ENCODE measurements around the gene CLEC14A. TPM values are rescaled to one million over a fixed set of nuclear protein-coding genes. Genes with fewer than 3 reads are reported as not detected.

CLEC14A gene
- total and polyA plus RNA-seq, 7 experiments from 2014 or later, result not detected

DNA sequence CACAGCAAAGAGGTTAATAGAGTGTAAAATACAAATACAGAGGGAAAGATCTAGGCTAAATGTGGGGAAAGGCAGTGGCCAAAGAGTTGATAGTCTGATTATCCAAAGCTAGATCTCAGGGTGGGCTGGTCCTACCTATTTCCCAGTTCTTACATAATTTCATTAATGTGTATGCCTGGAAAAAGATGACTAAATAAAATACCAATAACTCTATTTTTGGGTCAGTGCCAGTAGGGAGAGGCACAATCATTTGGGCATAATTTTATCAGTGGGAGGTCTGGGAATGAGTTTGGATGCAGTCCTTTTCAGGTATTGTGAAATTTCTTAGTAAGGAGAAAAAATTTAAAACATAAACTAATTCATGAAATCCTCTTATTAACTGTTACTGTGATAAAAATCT lies 30.6 kb upstream of the CLEC14A start:
- H3K27me3 ChIP-seq (ENCODE audit: control insufficient read depth in 2 of 2, insufficient read depth in 2 of 2, low read length in 2 of 2), result peaks cover 0 to 5% of the 10 kb centered on the region in 2 donors
- H3K4me1 ChIP-seq (ENCODE audit: control insufficient read depth in 2 of 2, insufficient read depth in 2 of 2, low read length in 2 of 2), result no peaks in the 10 kb centered on the region
- no peak overlapping the region for H3K4me3 ChIP-seq (ENCODE audit: low read length)
- no peak overlapping the region for H3K27ac ChIP-seq (ENCODE audit: low read depth, low read length)
- POLR2A ChIA-PET, result no interaction called here
- Mint-ChIP-seq H3K4me1 (no peaks in the 10 kb centered on the region), H3K9me3 (peaks cover 0 to 14% (median 0%) of the 10 kb centered on the region in 11 donors), H3K27ac (no peak overlapping the region), H3K4me3 (no peak overlapping the region), H3K27me3 (peaks cover 0 to 33% (median 13%) of the 10 kb centered on the region in 5 donors), H3K36me3 (no peaks in the 10 kb centered on the region)
- DNase-seq (no peak), ATAC-seq (no peak)
- H3K9me3 ChIP-seq (ENCODE audit: control insufficient read depth in 2 of 3, low read length in 3 of 3), result no peaks in the 10 kb centered on the region
- H3K36me3 ChIP-seq (ENCODE audit: control insufficient read depth in 2 of 3, insufficient read depth in 3 of 3, low read length in 3 of 3), result no peaks in the 10 kb centered on the region
- CTCF ChIA-PET, result no interaction called here
- intact Hi-C loops (cut with micrococcal nuclease), result no loop called here

DNA sequence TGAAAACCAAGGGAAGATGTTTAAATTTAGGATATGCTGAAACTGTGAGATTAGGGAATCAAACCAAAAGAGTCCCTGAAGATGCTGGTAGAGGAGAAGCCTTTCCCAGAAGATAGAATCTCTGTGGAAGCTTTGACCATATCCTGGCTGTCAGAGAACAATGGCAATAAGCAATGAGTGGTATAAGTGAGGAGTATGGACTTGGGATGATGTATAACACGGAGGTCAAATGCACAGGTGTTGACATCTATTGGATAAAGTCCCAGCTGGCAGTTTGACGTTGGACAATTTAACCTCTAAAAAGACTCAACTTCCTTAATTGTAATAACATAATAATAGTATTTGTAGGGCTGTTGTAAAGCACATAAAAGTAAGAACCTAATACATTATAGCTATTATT lies 30.1 kb upstream of the CLEC14A start:
- H3K27me3 ChIP-seq (ENCODE audit: control insufficient read depth in 2 of 2, insufficient read depth in 2 of 2, low read length in 2 of 2), result peaks cover 0 to 5% of the 10 kb centered on the region in 2 donors
- ATAC-seq (no peak), DNase-seq (no peak)
- no peak overlapping the region for H3K27ac Mint-ChIP-seq
- no peak overlapping the region for H3K4me3 Mint-ChIP-seq
- no peaks in the 10 kb centered on the region for H3K4me1 ChIP-seq (ENCODE audit: control insufficient read depth in 2 of 2, insufficient read depth in 2 of 2, low read length in 2 of 2)
- no peaks in the 10 kb centered on the region for H3K36me3 ChIP-seq (ENCODE audit: control insufficient read depth in 2 of 3, insufficient read depth in 3 of 3, low read length in 3 of 3)
- no peak overlapping the region for H3K4me3 ChIP-seq (ENCODE audit: low read length)
- H3K27me3 Mint-ChIP-seq, result peaks cover 0 to 36% (median 13%) of the 10 kb centered on the region in 5 donors
- ChIA-PET POLR2A (no interaction called here), CTCF (no interaction called here)
- H3K9me3 Mint-ChIP-seq, result peaks cover 0 to 14% (median 0%) of the 10 kb centered on the region in 11 donors
- H3K4me1 Mint-ChIP-seq, result no peaks in the 10 kb centered on the region
- H3K9me3 ChIP-seq (ENCODE audit: control insufficient read depth in 2 of 3, low read length in 3 of 3), result no peaks in the 10 kb centered on the region
- intact Hi-C loops (cut with micrococcal nuclease), result no loop called here
- H3K36me3 Mint-ChIP-seq, result no peaks in the 10 kb centered on the region
- no peak overlapping the region for H3K27ac ChIP-seq (ENCODE audit: low read depth, low read length)

DNA sequence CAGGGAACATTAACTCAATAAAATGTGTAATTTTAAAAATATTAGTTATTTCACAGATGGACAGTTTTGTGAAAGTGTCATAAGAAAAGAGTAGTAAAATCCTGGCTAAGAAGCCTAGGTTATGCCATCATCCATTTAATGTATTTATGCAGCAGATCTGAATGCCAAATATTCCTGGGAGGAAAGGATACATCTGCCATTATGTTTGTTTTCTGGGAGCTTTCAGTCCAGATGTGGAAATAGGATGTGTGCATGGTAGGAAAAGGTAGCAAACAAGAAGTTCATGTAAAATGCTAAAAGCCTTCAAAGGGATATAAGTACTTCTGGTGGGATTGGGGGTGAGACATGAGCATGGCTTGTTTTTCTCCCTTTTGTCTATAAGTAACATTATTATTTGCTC lies 27.0 kb upstream of the CLEC14A start:
- peaks cover 0 to 14% (median 0%) of the 10 kb centered on the region in 11 donors for H3K9me3 Mint-ChIP-seq
- CTCF ChIA-PET, result no interaction called here
- H3K4me1 Mint-ChIP-seq, result no peaks in the 10 kb centered on the region
- ATAC-seq, result no peak
- no peak overlapping the region for H3K27ac ChIP-seq (ENCODE audit: low read depth, low read length)
- no peak for DNase-seq
- H3K9me3 ChIP-seq (ENCODE audit: control insufficient read depth in 2 of 3, low read length in 3 of 3), result no peaks in the 10 kb centered on the region
- H3K4me3 Mint-ChIP-seq, result no peak overlapping the region
- no peaks in the 10 kb centered on the region for H3K4me1 ChIP-seq (ENCODE audit: control insufficient read depth in 2 of 2, insufficient read depth in 2 of 2, low read length in 2 of 2)
- no peak overlapping the region for H3K27ac Mint-ChIP-seq
- POLR2A ChIA-PET, result no interaction called here
- peaks cover 0 to 48% (median 13%) of the 10 kb centered on the region in 5 donors for H3K27me3 Mint-ChIP-seq
- peaks cover 0 to 5% of the 10 kb centered on the region in 2 donors for H3K27me3 ChIP-seq (ENCODE audit: control insufficient read depth in 2 of 2, insufficient read depth in 2 of 2, low read length in 2 of 2)
- H3K4me3 ChIP-seq (ENCODE audit: low read length), result no peak overlapping the region
- H3K36me3 ChIP-seq (ENCODE audit: control insufficient read depth in 2 of 3, insufficient read depth in 3 of 3, low read length in 3 of 3), result no peaks in the 10 kb centered on the region
- intact Hi-C loops (cut with micrococcal nuclease), result no loop called here
- H3K36me3 Mint-ChIP-seq, result no peaks in the 10 kb centered on the region

DNA sequence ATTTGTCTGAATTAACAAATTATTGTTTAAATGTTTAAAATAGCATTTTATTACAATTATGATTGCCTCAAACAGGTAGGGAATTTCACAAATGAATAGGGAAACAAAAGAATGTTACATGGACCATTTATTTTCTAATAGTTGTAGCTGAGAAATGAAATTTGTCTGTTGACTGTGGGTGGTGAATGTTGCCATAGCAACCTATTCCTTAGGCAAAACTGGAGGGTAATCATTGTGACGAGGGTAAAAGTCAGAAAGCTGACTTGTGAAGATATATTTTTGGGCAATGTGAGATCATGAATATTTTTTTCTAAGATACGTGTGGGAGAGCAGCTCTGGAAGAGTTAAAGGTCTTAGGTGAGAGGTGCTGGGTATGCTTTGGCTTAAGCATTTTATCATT lies 24.2 kb upstream of the CLEC14A start:
- ATAC-seq (no peak), DNase-seq (no peak)
- H3K36me3 Mint-ChIP-seq, result no peaks in the 10 kb centered on the region
- H3K4me1 Mint-ChIP-seq, result no peaks in the 10 kb centered on the region
- POLR2A ChIA-PET, result no interaction called here
- Histone ChIP-seq H3K4me1 (ENCODE audit: control insufficient read depth in 2 of 2, insufficient read depth in 2 of 2, low read length in 2 of 2) (no peaks in the 10 kb centered on the region), H3K4me3 (ENCODE audit: low read length) (no peak overlapping the region), H3K27me3 (ENCODE audit: control insufficient read depth in 2 of 2, insufficient read depth in 2 of 2, low read length in 2 of 2) (peaks cover 0 to 5% of the 10 kb centered on the region in 2 donors), H3K36me3 (ENCODE audit: control insufficient read depth in 2 of 3, insufficient read depth in 3 of 3, low read length in 3 of 3) (no peaks in the 10 kb centered on the region), H3K9me3 (ENCODE audit: control insufficient read depth in 2 of 3, low read length in 3 of 3) (no peaks in the 10 kb centered on the region), H3K27ac (ENCODE audit: low read depth, low read length) (no peak overlapping the region)
- H3K27me3 Mint-ChIP-seq, result peaks cover 0 to 34% (median 8%) of the 10 kb centered on the region in 5 donors
- CTCF ChIA-PET, result no interaction called here
- intact Hi-C loops (cut with micrococcal nuclease), result no loop called here
- no peak overlapping the region for H3K27ac Mint-ChIP-seq
- H3K4me3 Mint-ChIP-seq, result no peak overlapping the region
- peaks cover 0 to 8% (median 0%) of the 10 kb centered on the region in 11 donors for H3K9me3 Mint-ChIP-seq

DNA sequence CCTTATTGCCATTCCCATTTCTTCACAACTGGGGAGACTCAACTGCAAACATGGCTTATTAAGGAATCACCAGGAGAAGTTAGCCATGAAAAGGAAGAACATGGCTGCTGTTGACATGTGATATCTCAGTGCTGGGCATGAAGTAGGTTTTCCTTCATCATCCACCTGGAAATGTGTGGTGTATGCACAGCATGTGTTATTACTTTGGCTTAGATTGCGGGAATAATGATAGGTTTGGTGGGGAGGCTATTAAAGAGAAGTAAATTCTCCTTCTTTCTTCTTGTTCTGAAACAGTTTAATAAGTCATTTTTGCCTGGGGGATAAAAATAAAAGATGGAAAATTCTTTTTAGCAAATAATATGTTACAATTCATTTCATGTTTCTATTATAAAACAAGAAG lies 23.7 kb upstream of the CLEC14A start:
- Mint-ChIP-seq H3K27ac (no peak overlapping the region), H3K4me3 (no peak overlapping the region), H3K9me3 (peaks cover 0 to 8% (median 0%) of the 10 kb centered on the region in 11 donors), H3K4me1 (no peaks in the 10 kb centered on the region), H3K36me3 (no peaks in the 10 kb centered on the region), H3K27me3 (peaks cover 0 to 31% (median 7%) of the 10 kb centered on the region in 5 donors)
- Histone ChIP-seq H3K27ac (ENCODE audit: low read depth, low read length) (no peak overlapping the region), H3K4me3 (ENCODE audit: low read length) (no peak overlapping the region), H3K27me3 (ENCODE audit: control insufficient read depth in 2 of 2, insufficient read depth in 2 of 2, low read length in 2 of 2) (peaks cover 0 to 5% of the 10 kb centered on the region in 2 donors), H3K4me1 (ENCODE audit: control insufficient read depth in 2 of 2, insufficient read depth in 2 of 2, low read length in 2 of 2) (no peaks in the 10 kb centered on the region), H3K36me3 (ENCODE audit: control insufficient read depth in 2 of 3, insufficient read depth in 3 of 3, low read length in 3 of 3) (no peaks in the 10 kb centered on the region), H3K9me3 (ENCODE audit: control insufficient read depth in 2 of 3, low read length in 3 of 3) (no peaks in the 10 kb centered on the region)
- DNase-seq (no peak), ATAC-seq (no peak)
- ChIA-PET CTCF (no interaction called here), POLR2A (no interaction called here)
- intact Hi-C loops (cut with micrococcal nuclease), result no loop called here

DNA sequence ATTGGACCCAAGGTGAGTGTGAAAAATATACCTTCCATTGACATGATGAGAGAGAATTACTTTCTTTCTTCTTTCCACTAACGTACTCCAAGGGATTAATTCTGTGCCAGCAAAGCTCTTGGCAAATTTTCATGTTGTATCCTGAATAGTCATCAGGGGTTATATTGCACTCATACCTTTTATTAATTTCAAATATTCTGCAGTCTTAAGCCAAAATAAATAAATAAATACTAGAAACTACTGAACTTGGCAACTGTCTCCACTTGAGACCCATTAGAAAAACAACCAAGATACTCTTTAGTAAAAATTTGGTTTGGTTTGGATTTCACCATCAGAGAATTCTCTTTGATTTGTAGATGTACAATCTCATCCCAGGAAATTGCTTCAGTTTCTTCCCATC lies 22.1 kb upstream of the CLEC14A start:
- POLR2A ChIA-PET, result no interaction called here
- Mint-ChIP-seq H3K36me3 (no peaks in the 10 kb centered on the region), H3K4me1 (no peaks in the 10 kb centered on the region), H3K9me3 (peaks cover 0 to 2% (median 0%) of the 10 kb centered on the region in 11 donors), H3K27me3 (peaks cover 0 to 23% (median 6%) of the 10 kb centered on the region in 5 donors), H3K27ac (no peak overlapping the region), H3K4me3 (no peak overlapping the region)
- no peak overlapping the region for H3K4me3 ChIP-seq (ENCODE audit: low read length)
- H3K27ac ChIP-seq (ENCODE audit: low read depth, low read length), result no peak overlapping the region
- H3K9me3 ChIP-seq (ENCODE audit: control insufficient read depth in 2 of 3, low read length in 3 of 3), result no peaks in the 10 kb centered on the region
- ATAC-seq (no peak), DNase-seq (no peak)
- CTCF ChIA-PET, result no interaction called here
- H3K36me3 ChIP-seq (ENCODE audit: control insufficient read depth in 2 of 3, insufficient read depth in 3 of 3, low read length in 3 of 3), result no peaks in the 10 kb centered on the region
- H3K27me3 ChIP-seq (ENCODE audit: control insufficient read depth in 2 of 2, insufficient read depth in 2 of 2, low read length in 2 of 2), result peaks cover 0 to 5% of the 10 kb centered on the region in 2 donors
- intact Hi-C loops (cut with micrococcal nuclease), result no loop called here
- no peaks in the 10 kb centered on the region for H3K4me1 ChIP-seq (ENCODE audit: control insufficient read depth in 2 of 2, insufficient read depth in 2 of 2, low read length in 2 of 2)

GRCh38 chr14:38262844-38263243 lies 7.0 kb upstream of the CLEC14A start:
- intact Hi-C loops (cut with micrococcal nuclease), result no loop called here
- Mint-ChIP-seq H3K9me3 (peaks cover 5 to 41% (median 17%) of the 10 kb centered on the region in 11 donors), H3K4me1 (no peaks in the 10 kb centered on the region), H3K36me3 (peaks cover 0 to 4% (median 0%) of the 10 kb centered on the region in 5 donors), H3K27ac (no peak overlapping the region), H3K4me3 (no peak overlapping the region), H3K27me3 (peaks cover 3 to 38% (median 25%) of the 10 kb centered on the region in 5 donors)
- ATAC-seq, result no peak
- Histone ChIP-seq H3K27ac (ENCODE audit: low read depth, low read length) (no peak overlapping the region), H3K36me3 (ENCODE audit: control insufficient read depth in 2 of 3, insufficient read depth in 3 of 3, low read length in 3 of 3) (no peaks in the 10 kb centered on the region), H3K9me3 (ENCODE audit: control insufficient read depth in 2 of 3, low read length in 3 of 3) (no peaks in the 10 kb centered on the region), H3K4me3 (ENCODE audit: low read length) (no peak overlapping the region), H3K4me1 (ENCODE audit: control insufficient read depth in 2 of 2, insufficient read depth in 2 of 2, low read length in 2 of 2) (no peaks in the 10 kb centered on the region), H3K27me3 (ENCODE audit: control insufficient read depth in 2 of 2, insufficient read depth in 2 of 2, low read length in 2 of 2) (peaks cover 0 to 2% of the 10 kb centered on the region in 2 donors)
- CTCF ChIA-PET, result no interaction called here
- POLR2A ChIA-PET, result no interaction called here
- no peak for DNase-seq
